Astrocyte (in vitro differentiated cells and primary cell): ENCODE data around the gene PRKAG2.

Source experiments
- CTCF ChIP-seq: IDR thresholded peaks from 2 replicates; pipeline ENCODE4 v1.5.1; 2011; ENCODE audit warnings: low read depth, mild to moderate bottlenecking, inconsistent platforms, low read length, moderate library complexity; ENCODE audit not compliant: insufficient read depth
- EZH2 ChIP-seq: IDR thresholded peaks from 2 replicates; pipeline ENCODE4 v1.6.1; 2012; ENCODE audit warnings: mild to moderate bottlenecking, low read length, inconsistent platforms; ENCODE audit not compliant: insufficient read depth

- TF ChIP-seq CTCF (no peak), EZH2 (no peak)
Observed at GRCh38 chr7:151663382-151664100, 213.4 kb downstream of the PRKAG2 start.
